ENCODE measurements around the gene SPRR2F. TPM values are rescaled to one million over a fixed set of nuclear protein-coding genes. Genes with fewer than 3 reads are reported as not detected.

SPRR2F gene
- total RNA-seq, 4 donors from 2014 or later, result not detected

DNA sequence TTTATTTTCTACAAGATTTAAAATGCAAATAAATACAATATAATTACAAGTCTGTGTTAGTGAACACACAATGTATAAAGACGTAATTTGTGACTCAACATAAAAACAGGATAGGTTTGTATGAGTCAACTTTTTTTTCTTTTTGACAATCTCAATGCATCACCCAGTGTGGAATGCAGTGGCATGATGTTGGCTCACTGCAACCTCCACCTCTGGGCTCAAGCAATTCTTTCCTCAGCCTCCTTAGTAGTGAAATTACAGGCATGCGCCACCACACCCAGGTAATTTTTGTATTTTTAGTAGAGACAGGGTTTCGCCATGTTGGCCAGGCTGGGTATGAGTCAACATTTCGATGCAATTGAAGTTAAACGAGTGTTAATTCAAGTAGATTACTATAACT is 13.1 kb downstream of the SPRR2F start:
- peak; percentile 84 for ATAC-seq (ENCODE audit: low FRiP score)

GRCh38 chr1:153099461-153100045 is 13.8 kb downstream of the SPRR2F start:
- TF ChIP-seq, protein P1, sequence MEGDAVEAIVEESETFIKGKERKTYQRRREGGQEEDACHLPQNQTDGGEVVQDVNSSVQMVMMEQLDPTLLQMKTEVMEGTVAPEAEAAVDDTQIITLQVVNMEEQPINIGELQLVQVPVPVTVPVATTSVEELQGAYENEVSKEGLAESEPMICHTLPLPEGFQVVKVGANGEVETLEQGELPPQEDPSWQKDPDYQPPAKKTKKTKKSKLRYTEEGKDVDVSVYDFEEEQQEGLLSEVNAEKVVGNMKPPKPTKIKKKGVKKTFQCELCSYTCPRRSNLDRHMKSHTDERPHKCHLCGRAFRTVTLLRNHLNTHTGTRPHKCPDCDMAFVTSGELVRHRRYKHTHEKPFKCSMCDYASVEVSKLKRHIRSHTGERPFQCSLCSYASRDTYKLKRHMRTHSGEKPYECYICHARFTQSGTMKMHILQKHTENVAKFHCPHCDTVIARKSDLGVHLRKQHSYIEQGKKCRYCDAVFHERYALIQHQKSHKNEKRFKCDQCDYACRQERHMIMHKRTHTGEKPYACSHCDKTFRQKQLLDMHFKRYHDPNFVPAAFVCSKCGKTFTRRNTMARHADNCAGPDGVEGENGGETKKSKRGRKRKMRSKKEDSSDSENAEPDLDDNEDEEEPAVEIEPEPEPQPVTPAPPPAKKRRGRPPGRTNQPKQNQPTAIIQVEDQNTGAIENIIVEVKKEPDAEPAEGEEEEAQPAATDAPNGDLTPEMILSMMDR (IDR thresholded peaks at IDR 0.05), result no peak
- ATAC-seq (ENCODE audit: low FRiP score) (no peak), DNase-seq (ENCODE audit: low spot score) (no peak)

More for the DNA sequence above, 13.1 kb downstream of the SPRR2F start:
- no peak for DNase-seq (ENCODE audit: low spot score)
- TF ChIP-seq, protein P1 (IDR thresholded peaks at IDR 0.05), result no peak

DNA sequence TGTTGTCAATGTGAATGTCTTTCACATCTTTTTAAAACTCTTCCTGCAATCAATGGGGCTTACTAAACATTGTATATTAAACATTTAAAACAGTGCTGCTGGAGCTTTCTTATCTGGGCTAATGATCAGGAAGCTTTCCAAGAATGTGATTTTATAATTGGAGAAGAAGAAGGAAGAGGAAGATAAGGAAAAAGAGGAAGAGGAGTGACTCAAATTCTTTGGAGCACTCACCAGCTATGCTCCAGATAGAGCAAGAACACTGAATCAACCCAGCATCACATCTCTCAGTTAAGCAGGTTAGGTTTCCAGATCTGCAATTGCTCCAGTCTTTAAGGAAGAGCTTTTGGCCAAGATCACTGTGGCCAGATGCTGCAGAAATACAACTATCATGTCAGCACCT is 17.6 kb downstream of the SPRR2F start:
- TF ChIP-seq, protein P1 (IDR thresholded peaks at IDR 0.05), result no peak
- DNase-seq (ENCODE audit: low spot score) (no peak), ATAC-seq (ENCODE audit: low FRiP score) (no peak)

DNA sequence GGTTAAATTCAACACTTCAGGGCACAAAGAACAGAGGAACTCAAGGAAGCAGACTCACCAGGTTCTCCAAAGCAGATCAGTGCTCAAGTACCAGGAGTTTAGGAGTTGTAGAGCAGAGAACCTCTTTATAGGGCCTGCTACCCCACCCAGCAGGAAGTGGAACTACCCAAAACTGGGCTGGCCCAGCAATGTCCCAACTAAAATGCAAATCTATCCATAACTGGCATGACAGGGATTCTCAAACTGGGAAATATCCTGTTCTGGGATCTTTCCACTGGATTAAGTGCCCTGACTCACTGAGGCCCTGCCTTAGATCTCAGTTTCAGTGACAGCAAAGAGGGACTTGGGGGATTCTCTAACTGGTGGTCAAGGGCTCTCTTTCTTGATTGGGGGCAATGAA is 18.9 kb downstream of the SPRR2F start, which contains the start of gene SPRR2E:
Gene SPRR2E (minus strand): TSS at position 101 of the 400 bp plus-strand sequence. CDS start 775 bp downstream, outside the sequence.
- TF ChIP-seq, protein P1 (IDR thresholded peaks at IDR 0.05), result no peak

DNA sequence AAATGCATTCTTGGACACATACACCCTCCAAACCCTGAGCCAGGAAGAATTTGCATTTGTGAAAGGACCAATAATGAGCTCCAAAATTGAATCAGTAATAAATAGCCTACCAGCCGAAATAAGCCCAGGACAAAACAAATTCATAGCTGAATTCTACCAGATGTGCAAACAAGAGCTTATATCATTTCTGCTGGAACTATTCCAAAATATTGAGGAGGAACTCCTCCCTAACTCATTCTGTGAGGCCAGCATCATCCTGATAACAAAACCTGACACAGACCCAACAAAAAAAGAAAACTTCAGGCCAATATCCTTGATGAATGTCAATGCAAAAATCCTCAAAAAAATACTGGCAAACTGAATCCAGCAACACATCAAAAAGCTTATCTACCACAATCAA is 25.7 kb downstream of the SPRR2F start:
- no peak for DNase-seq (ENCODE audit: low spot score)
- ATAC-seq (ENCODE audit: low FRiP score), result no peak
- TF ChIP-seq, protein P1 (IDR thresholded peaks at IDR 0.05), result no peak

More for the DNA sequence above, 18.9 kb downstream of the SPRR2F start, which contains the start of gene SPRR2E:
- no peak for ATAC-seq (ENCODE audit: low FRiP score)
- DNase-seq (ENCODE audit: low spot score), result no peak

DNA sequence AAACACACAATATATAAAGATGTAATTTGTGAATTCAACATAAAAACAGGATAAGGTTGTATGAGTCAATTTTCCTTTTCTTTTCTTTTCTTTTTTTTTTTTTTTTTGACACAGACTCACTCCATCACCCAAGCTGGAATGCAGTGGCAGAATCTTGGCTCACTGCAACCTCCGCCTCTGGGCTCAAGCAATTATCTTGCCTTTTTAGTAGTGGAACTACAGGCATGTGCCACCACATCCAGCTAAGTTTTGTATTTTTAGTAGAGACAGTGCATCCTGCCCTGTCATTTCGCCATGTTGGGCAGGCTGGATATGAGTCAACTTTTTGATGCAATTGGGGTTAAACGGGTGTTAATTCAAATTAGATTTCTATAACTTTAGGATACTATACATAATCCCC is 31.6 kb downstream of the SPRR2F start:
- ATAC-seq (ENCODE audit: low FRiP score) (no peak), DNase-seq (ENCODE audit: low spot score) (no peak)
- TF ChIP-seq, protein P1 (IDR thresholded peaks at IDR 0.05), result no peak
